GM18858 (cell line): ENCODE measurements around the gene LRRC18.

Experiments
- ATAC-seq: cut with Tn5 transposase; IDR thresholded peaks from one replicate; pipeline ENCODE4 v1.9.1; 2021; ENCODE audit not compliant: unreplicated experiment

Gene LRRC18

GRCh38 chr10:48884179-48885045 is 55.2 kb downstream of the LRRC18 start:
- no peak for ATAC-seq

- ATAC-seq = no peak
Measured at GRCh38 chr10:48883701-48884100, 55.9 kb downstream of the LRRC18 start.

GRCh38 chr10:48882881-48883280 is 56.8 kb downstream of the LRRC18 start:
- no peak for ATAC-seq

- no peak for ATAC-seq
Measured at GRCh38 chr10:48881937-48882336, 57.7 kb downstream of the LRRC18 start.

- ATAC-seq = no peak
Measured at GRCh38 chr10:48880016-48880705, 59.5 kb downstream of the LRRC18 start.

- ATAC-seq = no peak
Measured at GRCh38 chr10:48879451-48879850, 60.2 kb downstream of the LRRC18 start.

- no peak for ATAC-seq
Measured at GRCh38 chr10:48878091-48878490, 61.5 kb downstream of the LRRC18 start.

- ATAC-seq = no peak
Measured at GRCh38 chr10:48872234-48872633, 67.4 kb downstream of the LRRC18 start.
